HCT116 (cell line): ENCODE data around the gene STK39.

Source experiments
- CTCF ChIP-seq, 3 experiments: fragments of 200-600 bp in 1 of 3; sonication (generic) in 1 of 3; IDR thresholded peaks in 2 of 3; conservative IDR thresholded peaks in 1 of 3; 2 replicates each; pipeline ENCODE4 v1.5.1; 2012 to 2017; ENCODE audit warnings: low read depth in 2 of 3, low read length in 2 of 3, antibody characterized with exemption in 1 of 3, borderline replicate concordance in 1 of 3, control low read depth in 1 of 3, mild to moderate bottlenecking in 1 of 3, mixed read lengths in 1 of 3, mixed run types in 1 of 3, moderate library complexity in 1 of 3; ENCODE audit not compliant: insufficient read depth in 1 of 3
- EZH2 ChIP-seq: fragments of 200-600 bp; sonication (generic); IDR thresholded peaks from 2 replicates; pipeline ENCODE4 v1.6.1; 2017; ENCODE audit warnings: antibody characterized with exemption, mixed run types
- EZH2phosphoT487 ChIP-seq: fragments of 200-600 bp; IDR thresholded peaks from 2 replicates; pipeline ENCODE4 v1.6.1; 2018; ENCODE audit warnings: antibody characterized with exemption, borderline replicate concordance
- POLR2A ChIP-seq: IDR thresholded peaks from 2 replicates; pipeline ENCODE4 v1.7.0; 2011; ENCODE audit warnings: borderline replicate concordance; ENCODE audit not compliant: insufficient read depth, insufficient read length; ENCODE audit errors: extremely low read depth
- POLR2AphosphoS5 ChIP-seq: IDR thresholded peaks from 2 replicates; pipeline ENCODE4 v1.6.1; 2011; ENCODE audit warnings: mild to moderate bottlenecking, low read depth, low read length, moderate library complexity

- TF ChIP-seq POLR2AphosphoS5: no peak
- TF ChIP-seq EZH2: no peak
- no peak for TF ChIP-seq CTCF (IDR thresholded peaks at IDR 0.05 in 2 of 3, conservative IDR thresholded peaks at IDR 0.05 in 1 of 3; ENCODE audit: borderline replicate concordance in 1 of 3, insufficient read depth in 1 of 3, low read depth in 2 of 3, low read length in 2 of 3)
- TF ChIP-seq EZH2phosphoT487: no peak
- no peak for TF ChIP-seq POLR2A
Observed at GRCh38 chr2:168085801-168086361, 161.5 kb downstream of the STK39 start.
